Mesenchymal stem cell (in vitro differentiated cells and primary cell): ENCODE measurements around the gene NOP9. TPM values are rescaled to one million over a fixed set of nuclear protein-coding genes. Genes with fewer than 3 reads are reported as not detected.

ENCODE experiments used
- DNase-seq: peaks from one replicate; pipeline ENCODE4 v3.0.0-alpha.2; 2013
- H2AFZ ChIP-seq: one replicate; pipeline ENCODE4 v1.6.1; 2013; ENCODE audit warnings: low read depth, mild to moderate bottlenecking, control low read depth, inconsistent platforms, low read length, moderate library complexity
- H2AK5ac ChIP-seq: 2 replicates; pipeline ENCODE4 v1.6.1; 2013; ENCODE audit warnings: low read length, moderate library complexity, mild to moderate bottlenecking, inconsistent platforms; ENCODE audit not compliant: severe bottlenecking
- H2BK120ac ChIP-seq: one replicate; pipeline ENCODE4 v1.6.1; 2013; ENCODE audit warnings: low read depth, mild to moderate bottlenecking, inconsistent platforms, low read length, moderate library complexity
- H2BK12ac ChIP-seq, 2 experiments: one replicate each; pipeline ENCODE4 v1.6.1; 2013; ENCODE audit warnings: inconsistent platforms in 2 of 2, low read length in 2 of 2, mild to moderate bottlenecking in 2 of 2, moderate library complexity in 2 of 2, control low read depth in 1 of 2
- H2BK15ac ChIP-seq: one replicate; pipeline ENCODE4 v1.6.1; 2013; ENCODE audit warnings: mild to moderate bottlenecking, low read depth, inconsistent platforms; ENCODE audit not compliant: poor library complexity, severe bottlenecking
- H2BK5ac ChIP-seq: 2 replicates; pipeline ENCODE4 v1.6.1; 2013; ENCODE audit warnings: low read depth, mild to moderate bottlenecking, low read length, control low read depth, inconsistent platforms; ENCODE audit not compliant: poor library complexity, severe bottlenecking
- H3K14ac ChIP-seq, 2 experiments: one replicate each; pipeline ENCODE4 v1.6.1; 2013; ENCODE audit warnings: inconsistent platforms in 2 of 2, low read length in 2 of 2, control low read depth in 1 of 2, mild to moderate bottlenecking in 1 of 2, moderate library complexity in 1 of 2
- H3K18ac ChIP-seq, 2 experiments: one replicate each; pipeline ENCODE4 v1.6.1; 2013; ENCODE audit warnings: inconsistent platforms in 2 of 2, low read length in 2 of 2, control low read depth in 1 of 2, low read depth in 1 of 2, mild to moderate bottlenecking in 1 of 2
- H3K23ac ChIP-seq, 2 experiments: one replicate each; pipeline ENCODE4 v1.6.1; 2013; ENCODE audit warnings: inconsistent platforms in 2 of 2, low read length in 2 of 2, mild to moderate bottlenecking in 2 of 2, moderate library complexity in 2 of 2, control low read depth in 1 of 2
- H3K27ac ChIP-seq: 2 replicates; pipeline ENCODE4 v1.5.1; 2013; ENCODE audit warnings: mild to moderate bottlenecking, moderate library complexity, low read length, control low read depth, inconsistent platforms; ENCODE audit not compliant: poor library complexity, severe bottlenecking
- H3K27me3 ChIP-seq, 2 experiments: 2 replicates each; pipeline versions ENCODE4 v1.6.1 to v1.7.0; 2013; ENCODE audit warnings: low read length in 2 of 2, mild to moderate bottlenecking in 2 of 2, moderate library complexity in 2 of 2, control low read depth in 1 of 2, inconsistent platforms in 1 of 2; ENCODE audit not compliant: control insufficient read depth in 1 of 2, insufficient read depth in 1 of 2
- H3K36me3 ChIP-seq, 2 experiments: 2 replicates each; pipeline versions ENCODE4 v1.6.1 to v1.7.0; 2013; ENCODE audit warnings: low read length in 2 of 2, control low read depth in 1 of 2, inconsistent platforms in 1 of 2, low read depth in 1 of 2, mild to moderate bottlenecking in 1 of 2; ENCODE audit not compliant: insufficient read depth in 2 of 2, control insufficient read depth in 1 of 2
- H3K4ac ChIP-seq, 2 experiments: one replicate each; pipeline ENCODE4 v1.6.1; 2013; ENCODE audit warnings: inconsistent platforms in 2 of 2, low read length in 2 of 2, mild to moderate bottlenecking in 2 of 2, moderate library complexity in 2 of 2, control low read depth in 1 of 2, low read depth in 1 of 2
- H3K4me1 ChIP-seq: 2 replicates; pipeline ENCODE4 v1.6.1; 2013; ENCODE audit warnings: low read depth, low read length, control low read depth; ENCODE audit not compliant: control insufficient read depth, insufficient read depth
- H3K4me2 ChIP-seq: 2 replicates; pipeline ENCODE4 v1.6.1; 2013; ENCODE audit warnings: low read length, mild to moderate bottlenecking, inconsistent platforms; ENCODE audit not compliant: poor library complexity, severe bottlenecking
- H3K4me3 ChIP-seq, 2 experiments: 2 replicates each; pipeline versions ENCODE4 v1.5.1 to v1.7.0; 2013; ENCODE audit warnings: low read length in 2 of 2, mild to moderate bottlenecking in 2 of 2, control low read depth in 1 of 2, low read depth in 1 of 2; ENCODE audit not compliant: insufficient read depth in 1 of 2
- H3K79me1 ChIP-seq: replicated peaks from 2 replicates; pipeline ENCODE4 v1.6.1; 2013; ENCODE audit warnings: mild to moderate bottlenecking, control low read depth, low read length, inconsistent platforms; ENCODE audit not compliant: poor library complexity, severe bottlenecking
- H3K9ac ChIP-seq: 2 replicates; pipeline ENCODE4 v1.7.0; 2013; ENCODE audit warnings: mild to moderate bottlenecking, low read length, moderate library complexity
- H3K9me3 ChIP-seq: 2 replicates; pipeline ENCODE4 v1.7.0; 2013; ENCODE audit warnings: mild to moderate bottlenecking, low read length; ENCODE audit not compliant: control insufficient read depth
- H4K8ac ChIP-seq: one replicate; pipeline ENCODE4 v1.6.1; 2013; ENCODE audit warnings: inconsistent platforms, mild to moderate bottlenecking, low read length, moderate library complexity
- H4K91ac ChIP-seq: one replicate; pipeline ENCODE4 v1.6.1; 2013; ENCODE audit warnings: mild to moderate bottlenecking, low read length, inconsistent platforms
- WGBS: methylation state at CpG from one replicate; pipeline ENCODE4 v1.1.7; 2013; ENCODE audit warnings: mixed read lengths; 5-methylcytosine and 5-hydroxymethylcytosine counted together
- small RNA-seq: library from polyadenylated mRNA; stranded (forward); fragments of <200 nt; extraction: miRNeasy Mini kit (QIAGEN cat#:217004); gene quantifications from one replicate; pipeline ENCODE3, GENCODE V24; 2013; ENCODE audit warnings: low read depth

The NOP9 gene

GRCh38 chr14:24356208-24356607 is 56.6 kb downstream of the NOP9 start:
- 69% methylated on average over 4 of the region's 4 CpGs for WGBS

More at GRCh38 chr14:24356208-24356607, 56.6 kb downstream of the NOP9 start:
- Histone ChIP-seq H2BK12ac (no peak overlapping the region), H3K4me1 (no peaks in the 10 kb centered on the region), H4K91ac (no peak overlapping the region), H2BK5ac (no peak overlapping the region), H3K18ac (no peak overlapping the region), H2BK15ac (no peak overlapping the region), H3K27ac (no peak overlapping the region), H3K4me2 (no peak overlapping the region), H3K4me3 (no peak overlapping the region), H3K36me3 (no peaks in the 10 kb centered on the region), H3K14ac (no peak overlapping the region), H3K9me3 (no peaks in the 10 kb centered on the region), H2AK5ac (no peak overlapping the region), H2BK120ac (no peak overlapping the region), H3K9ac (no peak overlapping the region), H3K79me1 (no peaks in the 10 kb centered on the region), H3K23ac (no peak overlapping the region), H3K27me3 (peaks cover 0 to 24% of the 10 kb centered on the region in 2 experiments), H3K4ac (no peak overlapping the region), H4K8ac (no peak overlapping the region), H2AFZ (no peak overlapping the region)
- DNase-seq: no peak

Small RNAs within 50 kb of the gene (small RNA-seq; reads per million reads assigned to genes)
- not detected for gene RF00026
